Liver (tissue), 3 donors: ENCODE data around the gene RTL10.

ENCODE experiments used
- FOXA1 ChIP-seq: IDR thresholded peaks from 2 replicates; pipeline ENCODE4 v1.6.1; 2016; ENCODE audit warnings: antibody characterized with exemption
- JUND ChIP-seq, 2 donors: IDR thresholded peaks; 2 replicates each; pipeline ENCODE4 v1.6.1; 2016; ENCODE audit warnings: antibody characterized with exemption in 2 of 2
- RAD21 ChIP-seq, 2 donors: IDR thresholded peaks; 2 replicates each; pipeline ENCODE4 v1.6.1; 2016; ENCODE audit warnings: antibody characterized with exemption in 2 of 2, mild to moderate bottlenecking in 2 of 2
- RXRA ChIP-seq, 2 donors: IDR thresholded peaks; 2 replicates each; pipeline ENCODE4 v1.6.1; 2017 to 2018; ENCODE audit warnings: antibody characterized with exemption in 2 of 2, mild to moderate bottlenecking in 1 of 2
- SP1 ChIP-seq: IDR thresholded peaks from 2 replicates; pipeline ENCODE4 v1.6.1; 2018; ENCODE audit warnings: antibody characterized with exemption, mild to moderate bottlenecking
- TAF1 ChIP-seq: conservative IDR thresholded peaks from 2 replicates; pipeline ENCODE4 v1.6.1; 2016; ENCODE audit warnings: antibody characterized with exemption, mild to moderate bottlenecking
- YY1 ChIP-seq: IDR thresholded peaks from 2 replicates; pipeline ENCODE4 v1.6.1; 2016; ENCODE audit warnings: antibody characterized with exemption, mild to moderate bottlenecking
- TF ChIP-seq, protein P1 (sequence below): fragments of 150-350 bp; IDR thresholded peaks from 2 replicates; pipeline ENCODE4 v1.5.1; 2017; ENCODE audit warnings: improper control_type of control experiment, low read depth, low read length; ENCODE audit not compliant: missing input control
- TF ChIP-seq, protein P2 (sequence below): IDR thresholded peaks from 2 replicates; pipeline ENCODE4 v1.6.1; 2016; ENCODE audit warnings: antibody characterized with exemption
- TF ChIP-seq, protein P3 (sequence below): IDR thresholded peaks from 2 replicates; pipeline ENCODE4 v1.6.1; 2016; ENCODE audit warnings: antibody characterized with exemption, mild to moderate bottlenecking
- donor health status: healthy.
- donor health status: healthy.

DNA sequence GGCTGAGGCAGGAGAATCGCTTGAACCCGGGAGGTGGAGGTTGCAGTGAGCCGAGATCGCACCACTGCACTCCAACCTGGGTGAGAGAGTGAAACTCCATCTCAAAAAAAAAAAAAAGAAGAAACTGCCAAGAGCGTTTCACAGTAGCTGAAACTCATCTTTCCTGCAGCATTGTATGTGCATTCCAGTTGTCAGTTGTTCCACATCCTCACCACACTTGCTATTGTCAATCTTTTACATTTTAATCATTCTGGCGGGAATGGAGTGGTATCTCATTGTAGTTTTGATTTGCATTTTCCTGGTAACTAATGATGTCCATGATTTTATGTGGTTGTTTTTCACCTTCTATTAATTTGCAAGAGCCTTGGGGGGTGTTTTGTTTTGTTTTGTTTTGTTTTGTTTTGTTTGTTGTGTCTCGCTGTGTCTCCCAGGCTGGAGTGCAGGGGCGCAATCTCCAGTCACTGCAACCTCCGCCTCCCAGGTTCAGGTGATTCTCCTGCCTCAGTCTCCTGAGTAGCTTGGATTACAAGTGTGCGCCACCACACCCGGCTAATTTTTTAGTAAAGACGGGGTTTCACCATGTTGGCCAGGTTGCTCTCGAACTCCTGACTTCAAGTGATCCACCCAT, 8.1 kb upstream of the RTL10 start:
- TF ChIP-seq, protein P1, sequence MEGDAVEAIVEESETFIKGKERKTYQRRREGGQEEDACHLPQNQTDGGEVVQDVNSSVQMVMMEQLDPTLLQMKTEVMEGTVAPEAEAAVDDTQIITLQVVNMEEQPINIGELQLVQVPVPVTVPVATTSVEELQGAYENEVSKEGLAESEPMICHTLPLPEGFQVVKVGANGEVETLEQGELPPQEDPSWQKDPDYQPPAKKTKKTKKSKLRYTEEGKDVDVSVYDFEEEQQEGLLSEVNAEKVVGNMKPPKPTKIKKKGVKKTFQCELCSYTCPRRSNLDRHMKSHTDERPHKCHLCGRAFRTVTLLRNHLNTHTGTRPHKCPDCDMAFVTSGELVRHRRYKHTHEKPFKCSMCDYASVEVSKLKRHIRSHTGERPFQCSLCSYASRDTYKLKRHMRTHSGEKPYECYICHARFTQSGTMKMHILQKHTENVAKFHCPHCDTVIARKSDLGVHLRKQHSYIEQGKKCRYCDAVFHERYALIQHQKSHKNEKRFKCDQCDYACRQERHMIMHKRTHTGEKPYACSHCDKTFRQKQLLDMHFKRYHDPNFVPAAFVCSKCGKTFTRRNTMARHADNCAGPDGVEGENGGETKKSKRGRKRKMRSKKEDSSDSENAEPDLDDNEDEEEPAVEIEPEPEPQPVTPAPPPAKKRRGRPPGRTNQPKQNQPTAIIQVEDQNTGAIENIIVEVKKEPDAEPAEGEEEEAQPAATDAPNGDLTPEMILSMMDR, result no peak
- TF ChIP-seq JUND (IDR thresholded peaks at IDR 0.05) (no peak), RAD21 (IDR thresholded peaks at IDR 0.05) (no peak), TAF1 (no peak), RXRA (IDR thresholded peaks at IDR 0.05) (no peak), SP1 (no peak), FOXA1 (no peak), YY1 (no peak)
- TF ChIP-seq, protein P2, sequence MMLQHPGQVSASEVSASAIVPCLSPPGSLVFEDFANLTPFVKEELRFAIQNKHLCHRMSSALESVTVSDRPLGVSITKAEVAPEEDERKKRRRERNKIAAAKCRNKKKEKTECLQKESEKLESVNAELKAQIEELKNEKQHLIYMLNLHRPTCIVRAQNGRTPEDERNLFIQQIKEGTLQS, result no peak
- TF ChIP-seq, protein P3, sequence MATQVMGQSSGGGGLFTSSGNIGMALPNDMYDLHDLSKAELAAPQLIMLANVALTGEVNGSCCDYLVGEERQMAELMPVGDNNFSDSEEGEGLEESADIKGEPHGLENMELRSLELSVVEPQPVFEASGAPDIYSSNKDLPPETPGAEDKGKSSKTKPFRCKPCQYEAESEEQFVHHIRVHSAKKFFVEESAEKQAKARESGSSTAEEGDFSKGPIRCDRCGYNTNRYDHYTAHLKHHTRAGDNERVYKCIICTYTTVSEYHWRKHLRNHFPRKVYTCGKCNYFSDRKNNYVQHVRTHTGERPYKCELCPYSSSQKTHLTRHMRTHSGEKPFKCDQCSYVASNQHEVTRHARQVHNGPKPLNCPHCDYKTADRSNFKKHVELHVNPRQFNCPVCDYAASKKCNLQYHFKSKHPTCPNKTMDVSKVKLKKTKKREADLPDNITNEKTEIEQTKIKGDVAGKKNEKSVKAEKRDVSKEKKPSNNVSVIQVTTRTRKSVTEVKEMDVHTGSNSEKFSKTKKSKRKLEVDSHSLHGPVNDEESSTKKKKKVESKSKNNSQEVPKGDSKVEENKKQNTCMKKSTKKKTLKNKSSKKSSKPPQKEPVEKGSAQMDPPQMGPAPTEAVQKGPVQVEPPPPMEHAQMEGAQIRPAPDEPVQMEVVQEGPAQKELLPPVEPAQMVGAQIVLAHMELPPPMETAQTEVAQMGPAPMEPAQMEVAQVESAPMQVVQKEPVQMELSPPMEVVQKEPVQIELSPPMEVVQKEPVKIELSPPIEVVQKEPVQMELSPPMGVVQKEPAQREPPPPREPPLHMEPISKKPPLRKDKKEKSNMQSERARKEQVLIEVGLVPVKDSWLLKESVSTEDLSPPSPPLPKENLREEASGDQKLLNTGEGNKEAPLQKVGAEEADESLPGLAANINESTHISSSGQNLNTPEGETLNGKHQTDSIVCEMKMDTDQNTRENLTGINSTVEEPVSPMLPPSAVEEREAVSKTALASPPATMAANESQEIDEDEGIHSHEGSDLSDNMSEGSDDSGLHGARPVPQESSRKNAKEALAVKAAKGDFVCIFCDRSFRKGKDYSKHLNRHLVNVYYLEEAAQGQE, result no peak
